Measurements from ENCODE around the gene DHRS7C.

Gene DHRS7C

DNA sequence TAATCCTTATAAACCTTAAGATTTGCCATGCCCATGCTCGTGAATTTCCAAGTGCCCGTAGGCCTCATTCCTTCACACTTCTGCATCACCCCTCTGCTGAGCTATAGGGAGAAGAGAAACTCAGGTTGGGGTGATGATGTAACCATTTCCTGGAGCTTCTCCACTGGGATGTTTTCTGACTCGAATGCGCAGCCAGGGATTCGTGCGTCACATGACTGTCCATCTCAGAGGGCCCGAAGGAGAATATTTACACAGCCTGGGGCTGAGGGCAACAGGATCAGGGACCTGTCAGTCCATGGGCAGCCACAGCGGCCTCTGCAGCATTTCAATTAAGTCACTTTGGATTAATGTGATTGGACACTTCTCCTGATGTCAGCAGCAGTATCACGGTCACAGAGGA, 21.8 kb upstream of the DHRS7C start:
- Mint-ChIP-seq H3K4me1 (peaks cover 14% of the 10 kb centered on the region), H3K4me3 (no peak overlapping the region), H3K27ac (no peak overlapping the region), H3K27me3 (ENCODE audit: low read depth, poor library complexity) (peaks cover 28% of the 10 kb centered on the region), H3K9me3 (no peaks in the 10 kb centered on the region), H3K36me3 (ENCODE audit: low read depth) (no peaks in the 10 kb centered on the region)
- TF ChIP-seq CTCF (IDR thresholded peaks at IDR 0.05) = no peak
- no peak for DNase-seq

DNA sequence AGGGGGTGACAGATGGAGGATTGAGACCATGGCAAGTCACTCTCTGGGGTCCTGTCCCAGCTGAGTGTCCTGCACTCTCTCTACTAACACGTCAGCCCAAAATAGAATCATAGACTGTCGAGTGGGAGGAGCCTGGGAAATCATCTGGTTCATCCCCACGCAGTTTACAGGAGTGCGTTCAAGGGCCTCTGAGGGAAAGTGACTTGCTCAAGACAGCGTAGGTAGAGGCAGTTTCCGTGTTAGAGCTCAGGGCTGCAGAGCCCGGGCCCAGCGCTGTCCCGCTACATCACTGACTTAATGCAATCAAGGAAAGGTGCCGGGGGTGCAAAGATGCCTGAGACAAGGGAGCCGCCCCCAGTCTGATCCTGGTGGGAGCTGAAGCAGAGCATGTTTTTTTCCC, 20.1 kb upstream of the DHRS7C start:
- no peak for TF ChIP-seq CTCF (IDR thresholded peaks at IDR 0.05)
- peaks cover 25% of the 10 kb centered on the region for H3K27me3 Mint-ChIP-seq (ENCODE audit: low read depth, poor library complexity)

DNA sequence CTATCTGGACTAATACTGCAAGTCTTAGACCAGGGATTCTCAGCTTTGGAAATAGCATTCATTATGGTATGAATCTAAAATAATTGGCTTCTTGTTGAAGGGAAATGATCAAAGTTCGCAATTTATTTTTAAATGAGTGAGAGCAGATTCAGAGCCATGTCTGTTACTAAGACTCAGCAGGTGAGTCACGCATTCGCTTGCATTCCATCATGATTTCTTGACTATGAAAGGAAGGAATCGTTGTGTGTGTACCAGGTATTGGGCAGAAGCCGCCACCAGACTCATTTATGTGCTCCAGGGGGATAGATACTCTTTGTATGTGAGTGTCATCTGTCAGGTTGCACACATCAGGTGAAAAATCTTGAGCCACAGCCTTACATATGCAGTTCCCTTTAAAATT, 19.7 kb upstream of the DHRS7C start:
- peaks cover 23% of the 10 kb centered on the region for H3K27me3 Mint-ChIP-seq (ENCODE audit: low read depth, poor library complexity)
- H3K4me1 Mint-ChIP-seq = peaks cover 7% of the 10 kb centered on the region
- no peak overlapping the region for H3K27ac Mint-ChIP-seq
- no peak overlapping the region for H3K4me3 Mint-ChIP-seq
- no peak for DNase-seq
- H3K9me3 Mint-ChIP-seq = peaks cover under 1% of the 10 kb centered on the region
- TF ChIP-seq CTCF (IDR thresholded peaks at IDR 0.05) = no peak
- H3K36me3 Mint-ChIP-seq (ENCODE audit: low read depth) = no peaks in the 10 kb centered on the region

More for the DNA sequence above, 20.1 kb upstream of the DHRS7C start:
- H3K27ac Mint-ChIP-seq = no peak overlapping the region
- no peak for DNase-seq
- peaks cover 7% of the 10 kb centered on the region for H3K4me1 Mint-ChIP-seq
- no peak overlapping the region for H3K4me3 Mint-ChIP-seq
- no peaks in the 10 kb centered on the region for H3K36me3 Mint-ChIP-seq (ENCODE audit: low read depth)
- H3K9me3 Mint-ChIP-seq = no peaks in the 10 kb centered on the region

- H3K36me3 Mint-ChIP-seq (ENCODE audit: low read depth) = no peaks in the 10 kb centered on the region
- H3K27me3 Mint-ChIP-seq (ENCODE audit: low read depth, poor library complexity) = peaks cover 23% of the 10 kb centered on the region
- no peak for DNase-seq
- peaks cover 10% of the 10 kb centered on the region for H3K4me1 Mint-ChIP-seq
- H3K4me3 Mint-ChIP-seq = no peak overlapping the region
- no peak overlapping the region for H3K27ac Mint-ChIP-seq
- H3K9me3 Mint-ChIP-seq = peaks cover 5% of the 10 kb centered on the region
- TF ChIP-seq CTCF (IDR thresholded peaks at IDR 0.05) = no peak
These were observed 18.9 kb upstream of the DHRS7C start for GRCh38 chr17:9810100-9810949.

GRCh38 chr17:9809409-9809808, 18.0 kb upstream of the DHRS7C start:
- H3K4me1 Mint-ChIP-seq = peaks cover 10% of the 10 kb centered on the region
- peaks cover 13% of the 10 kb centered on the region for H3K9me3 Mint-ChIP-seq
- DNase-seq = no peak
- TF ChIP-seq CTCF (IDR thresholded peaks at IDR 0.05) = no peak
- peaks cover 18% of the 10 kb centered on the region for H3K27me3 Mint-ChIP-seq (ENCODE audit: low read depth, poor library complexity)
- no peak overlapping the region for H3K27ac Mint-ChIP-seq
- no peak overlapping the region for H3K4me3 Mint-ChIP-seq
- peaks cover 4% of the 10 kb centered on the region for H3K36me3 Mint-ChIP-seq (ENCODE audit: low read depth)

GRCh38 chr17:9806699-9807098, 15.3 kb upstream of the DHRS7C start:
- no peak overlapping the region for H3K27ac Mint-ChIP-seq
- peaks cover 4% of the 10 kb centered on the region for H3K36me3 Mint-ChIP-seq (ENCODE audit: low read depth)
- H3K4me1 Mint-ChIP-seq = peaks cover 10% of the 10 kb centered on the region
- no peak overlapping the region for H3K4me3 Mint-ChIP-seq
- DNase-seq = no peak
- peaks cover 20% of the 10 kb centered on the region for H3K9me3 Mint-ChIP-seq
- TF ChIP-seq CTCF (IDR thresholded peaks at IDR 0.05) = no peak
- peaks cover 18% of the 10 kb centered on the region for H3K27me3 Mint-ChIP-seq (ENCODE audit: low read depth, poor library complexity)
